ENCODE results near the gene CAD. TPM values are rescaled to one million over a fixed set of nuclear protein-coding genes. Genes with fewer than 3 reads are reported as not detected.

The CAD gene
- total RNA-seq, 1 experiment from 2014 or later = 41.5 TPM

DNA sequence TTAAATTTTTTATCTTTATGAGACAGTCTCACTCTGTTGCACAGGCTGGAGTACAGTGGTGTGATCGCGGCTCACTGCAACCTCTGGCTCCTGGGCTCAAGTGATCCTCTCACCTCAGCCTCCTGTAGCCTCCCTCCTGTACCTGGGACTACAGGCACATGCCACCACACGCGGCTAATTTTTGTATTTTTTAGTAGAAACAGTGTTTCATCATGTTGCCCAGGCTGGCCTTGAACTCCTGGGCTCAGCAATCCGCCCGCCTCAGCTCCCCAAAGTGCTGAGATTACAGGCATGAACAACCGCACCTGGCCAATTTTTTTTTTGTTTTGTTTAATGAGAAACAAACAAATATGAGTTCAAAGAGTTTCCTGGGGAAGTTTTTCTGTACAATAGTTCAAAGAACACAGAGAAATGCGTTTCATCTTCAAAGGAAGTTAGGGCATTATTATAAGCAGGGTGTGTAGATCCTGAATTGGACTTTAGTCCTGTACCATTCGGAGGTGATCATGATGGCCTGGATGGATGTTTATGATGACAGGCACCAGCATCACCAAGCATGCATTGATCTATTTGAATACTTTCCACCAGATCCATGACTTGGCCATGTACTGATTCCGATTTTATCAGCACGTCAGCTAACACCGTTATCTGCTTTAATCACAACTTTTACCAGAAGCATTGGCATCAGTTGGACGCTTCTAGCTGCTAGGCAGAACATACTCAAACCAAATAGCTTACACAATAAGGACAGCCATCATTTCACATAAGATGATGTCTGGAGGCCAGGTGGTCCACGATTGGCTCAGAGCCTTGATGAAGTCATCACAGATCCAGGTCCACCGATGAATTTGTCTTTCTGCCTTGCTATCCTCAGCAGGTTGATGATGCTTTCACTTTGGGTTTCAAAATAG is 39.5 kb upstream of the CAD start:
- H3K36me3 ChIP-seq (ENCODE audit: low read depth) = no peaks in the 10 kb centered on the region
- no peaks in the 10 kb centered on the region for H4K20me1 ChIP-seq (ENCODE audit: insufficient read depth)
- no peak for TF ChIP-seq EZH2 (IDR thresholded peaks at IDR 0.05; ENCODE audit: low read depth)
- TF ChIP-seq, protein P1, sequence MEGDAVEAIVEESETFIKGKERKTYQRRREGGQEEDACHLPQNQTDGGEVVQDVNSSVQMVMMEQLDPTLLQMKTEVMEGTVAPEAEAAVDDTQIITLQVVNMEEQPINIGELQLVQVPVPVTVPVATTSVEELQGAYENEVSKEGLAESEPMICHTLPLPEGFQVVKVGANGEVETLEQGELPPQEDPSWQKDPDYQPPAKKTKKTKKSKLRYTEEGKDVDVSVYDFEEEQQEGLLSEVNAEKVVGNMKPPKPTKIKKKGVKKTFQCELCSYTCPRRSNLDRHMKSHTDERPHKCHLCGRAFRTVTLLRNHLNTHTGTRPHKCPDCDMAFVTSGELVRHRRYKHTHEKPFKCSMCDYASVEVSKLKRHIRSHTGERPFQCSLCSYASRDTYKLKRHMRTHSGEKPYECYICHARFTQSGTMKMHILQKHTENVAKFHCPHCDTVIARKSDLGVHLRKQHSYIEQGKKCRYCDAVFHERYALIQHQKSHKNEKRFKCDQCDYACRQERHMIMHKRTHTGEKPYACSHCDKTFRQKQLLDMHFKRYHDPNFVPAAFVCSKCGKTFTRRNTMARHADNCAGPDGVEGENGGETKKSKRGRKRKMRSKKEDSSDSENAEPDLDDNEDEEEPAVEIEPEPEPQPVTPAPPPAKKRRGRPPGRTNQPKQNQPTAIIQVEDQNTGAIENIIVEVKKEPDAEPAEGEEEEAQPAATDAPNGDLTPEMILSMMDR (conservative IDR thresholded peaks at IDR 0.05) = no peak
- no peaks in the 10 kb centered on the region for H3F3A ChIP-seq (ENCODE audit: insufficient read depth, low read depth)
- H3K9me2 ChIP-seq (ENCODE audit: insufficient read depth) = no peaks in the 10 kb centered on the region
- H3K79me2 ChIP-seq (ENCODE audit: low read depth) = no peaks in the 10 kb centered on the region
- intact Hi-C loops (cut with micrococcal nuclease; ENCODE audit: unreplicated experiment) = no loop called here
- no peak overlapping the region for H3K27ac ChIP-seq
- CTCF ChIA-PET = no interaction called here
- DNase-seq = no peak
- H3K9me3 ChIP-seq (ENCODE audit: insufficient read depth, low read depth) = no peaks in the 10 kb centered on the region
- no peak overlapping the region for H3K4me2 ChIP-seq
- H3K4me1 ChIP-seq (replicated peaks; ENCODE audit: insufficient read depth) = no peaks in the 10 kb centered on the region
- no peak overlapping the region for H2AFZ ChIP-seq
- no peak overlapping the region for H3K4me3 ChIP-seq
- POLR2A ChIA-PET (ENCODE audit: unreplicated experiment) = no interaction called here
- peaks cover 17% of the 10 kb centered on the region; the same call in 1 of the 2 replicates for H3K27me3 ChIP-seq (ENCODE audit: insufficient read depth, low read depth)
- BruUV-seq (replicated peaks) = no TSS peak

DNA sequence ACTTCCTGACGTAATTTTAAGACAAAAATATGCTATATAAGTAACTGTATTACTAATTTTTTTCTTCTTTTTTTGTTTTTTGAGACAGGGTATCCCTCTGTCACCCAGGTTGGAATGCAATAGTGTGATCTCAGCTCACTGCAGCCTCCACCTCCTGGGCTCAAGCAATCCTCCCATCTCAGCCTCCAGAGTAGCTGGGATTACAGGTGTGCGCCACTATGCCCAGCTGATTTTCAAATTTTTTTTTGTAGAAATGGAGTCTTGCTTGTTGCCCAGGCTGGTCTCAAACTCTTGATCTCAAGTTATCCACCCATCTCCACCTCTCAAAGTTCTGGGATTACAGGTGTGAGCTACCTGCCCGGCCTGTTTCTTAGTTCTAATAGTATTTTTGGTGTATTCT is 38.7 kb upstream of the CAD start:
- peaks cover 17% of the 10 kb centered on the region; the same call in 1 of the 2 replicates for H3K27me3 ChIP-seq (ENCODE audit: insufficient read depth, low read depth)
- H3K9me2 ChIP-seq (ENCODE audit: insufficient read depth) = no peaks in the 10 kb centered on the region
- H3K9me3 ChIP-seq (ENCODE audit: insufficient read depth, low read depth) = no peaks in the 10 kb centered on the region
- intact Hi-C loops (cut with micrococcal nuclease; ENCODE audit: unreplicated experiment) = no loop called here
- H3K4me1 ChIP-seq (replicated peaks; ENCODE audit: insufficient read depth) = no peaks in the 10 kb centered on the region
- BruUV-seq (replicated peaks) = no TSS peak
- H2AFZ ChIP-seq = no peak overlapping the region
- no peak for TF ChIP-seq EZH2 (IDR thresholded peaks at IDR 0.05; ENCODE audit: low read depth)
- TF ChIP-seq, protein P1 (conservative IDR thresholded peaks at IDR 0.05) = no peak
- no peaks in the 10 kb centered on the region for H3K36me3 ChIP-seq (ENCODE audit: low read depth)
- CTCF ChIA-PET = no interaction called here
- no peak overlapping the region for H3K27ac ChIP-seq
- H3K79me2 ChIP-seq (ENCODE audit: low read depth) = no peaks in the 10 kb centered on the region
- no peak overlapping the region for H3K4me2 ChIP-seq
- H3K4me3 ChIP-seq = no peak overlapping the region
- POLR2A ChIA-PET (ENCODE audit: unreplicated experiment) = no interaction called here
- no peak for DNase-seq
- no peaks in the 10 kb centered on the region for H4K20me1 ChIP-seq (ENCODE audit: insufficient read depth)
- H3F3A ChIP-seq (ENCODE audit: insufficient read depth, low read depth) = no peaks in the 10 kb centered on the region

DNA sequence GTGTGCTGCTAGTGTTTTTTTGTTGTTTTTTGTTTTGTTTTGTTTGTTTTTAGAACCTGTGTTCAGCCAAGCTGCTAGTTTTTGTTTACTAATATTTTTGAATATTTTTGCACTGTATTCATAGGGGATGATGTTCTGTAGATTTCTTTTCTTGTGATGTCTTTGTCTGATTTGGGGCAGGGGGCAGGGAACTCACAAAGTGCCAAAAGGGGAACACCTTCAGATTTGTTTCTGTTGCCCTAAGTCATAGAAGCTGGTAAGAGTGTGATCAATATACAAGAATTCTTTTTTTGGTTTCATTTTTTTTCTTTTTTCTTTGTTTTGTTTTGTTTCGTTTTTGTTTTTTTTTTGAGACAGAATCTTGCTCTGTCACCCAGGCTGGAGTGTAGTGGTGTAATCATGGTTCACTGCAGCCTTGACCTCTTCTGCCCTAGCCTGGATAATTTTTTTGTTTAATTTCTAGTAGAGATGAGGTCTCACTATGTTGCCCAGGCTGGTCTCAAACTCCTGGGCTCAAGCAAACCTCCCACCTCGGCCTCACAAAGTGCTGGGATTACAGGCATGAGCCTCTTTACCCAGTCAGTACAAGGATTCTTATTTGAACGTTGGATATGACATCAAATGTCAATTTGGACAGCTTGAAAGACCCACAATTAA is 37.7 kb upstream of the CAD start:
- no peak for DNase-seq
- TF ChIP-seq EZH2 (IDR thresholded peaks at IDR 0.05; ENCODE audit: low read depth) = no peak
- TF ChIP-seq, protein P1 (conservative IDR thresholded peaks at IDR 0.05) = no peak
- CTCF ChIA-PET = no interaction called here
- H3K9me3 ChIP-seq (ENCODE audit: insufficient read depth, low read depth) = no peaks in the 10 kb centered on the region
- no peaks in the 10 kb centered on the region for H3K36me3 ChIP-seq (ENCODE audit: low read depth)
- BruUV-seq (replicated peaks) = no TSS peak
- no peaks in the 10 kb centered on the region for H3K9me2 ChIP-seq (ENCODE audit: insufficient read depth)
- H3F3A ChIP-seq (ENCODE audit: insufficient read depth, low read depth) = no peaks in the 10 kb centered on the region
- POLR2A ChIA-PET (ENCODE audit: unreplicated experiment) = no interaction called here
- no peak overlapping the region for H3K4me2 ChIP-seq
- H3K79me2 ChIP-seq (ENCODE audit: low read depth) = no peaks in the 10 kb centered on the region
- intact Hi-C loops (cut with micrococcal nuclease; ENCODE audit: unreplicated experiment) = no loop called here
- H4K20me1 ChIP-seq (ENCODE audit: insufficient read depth) = no peaks in the 10 kb centered on the region
- H3K27me3 ChIP-seq (ENCODE audit: insufficient read depth, low read depth) = peaks cover 9% of the 10 kb centered on the region; the same call in 1 of the 2 replicates
- H3K4me1 ChIP-seq (replicated peaks; ENCODE audit: insufficient read depth) = no peaks in the 10 kb centered on the region
- no peak overlapping the region for H2AFZ ChIP-seq
- no peak overlapping the region for H3K27ac ChIP-seq
- no peak overlapping the region for H3K4me3 ChIP-seq
